HG02759 (cell line): Measurements from ENCODE around the gene MYO3B.
"Not testable (repeated sequence)": the region's sequence is repeated elsewhere in the genome, so short reads cannot be mapped to it uniquely, and the experiment has no call there.

Experiments used
- ATAC-seq: cut with Tn5 transposase; IDR thresholded peaks from one replicate; pipeline ENCODE4 v1.9.1; 2021; ENCODE audit warnings: mild to moderate bottlenecking, moderate library complexity; ENCODE audit not compliant: unreplicated experiment

The MYO3B gene

GRCh38 chr2:170530803-170531564, 353.0 kb downstream of the MYO3B start:
- no peak for ATAC-seq

DNA sequence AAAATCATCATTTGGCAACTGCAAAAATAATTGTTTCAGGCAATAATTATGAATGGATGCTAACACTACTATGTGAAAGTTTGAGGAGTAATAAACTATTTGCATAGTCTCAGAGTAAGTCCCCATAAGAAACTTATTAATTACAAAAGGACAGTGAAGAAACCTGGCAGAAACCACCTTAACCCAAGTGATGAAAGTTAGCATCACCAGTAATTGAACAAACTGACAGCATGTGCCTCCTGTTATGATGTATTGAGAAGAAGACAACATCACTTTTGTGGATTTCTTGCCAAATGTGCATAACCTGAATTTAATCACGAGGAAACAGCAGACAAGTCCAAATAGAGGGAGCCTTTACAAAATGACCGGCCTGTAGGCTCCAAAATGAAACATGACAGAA, 353.9 kb downstream of the MYO3B start:
- no peak for ATAC-seq

DNA sequence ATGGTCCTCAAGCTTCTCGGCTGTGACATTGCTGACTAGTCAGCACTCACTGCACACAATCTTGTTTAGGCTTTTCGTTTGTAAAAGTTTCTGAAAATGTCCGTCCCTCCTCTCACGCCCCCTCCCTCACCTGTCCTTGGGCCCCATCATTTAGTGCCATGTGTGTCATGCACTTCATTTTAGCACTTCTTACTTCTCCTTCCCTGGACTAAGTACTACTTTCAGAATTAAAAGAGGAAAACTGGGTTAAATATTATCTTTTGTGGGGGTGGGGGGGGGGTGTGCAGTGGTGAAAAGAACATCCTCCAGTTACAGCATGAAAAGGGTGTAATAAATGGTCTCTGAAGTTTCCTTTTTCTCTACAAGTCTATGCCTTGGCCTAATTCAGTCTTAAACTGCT, 355.2 kb downstream of the MYO3B start:
- peak; percentile 74 for ATAC-seq

DNA sequence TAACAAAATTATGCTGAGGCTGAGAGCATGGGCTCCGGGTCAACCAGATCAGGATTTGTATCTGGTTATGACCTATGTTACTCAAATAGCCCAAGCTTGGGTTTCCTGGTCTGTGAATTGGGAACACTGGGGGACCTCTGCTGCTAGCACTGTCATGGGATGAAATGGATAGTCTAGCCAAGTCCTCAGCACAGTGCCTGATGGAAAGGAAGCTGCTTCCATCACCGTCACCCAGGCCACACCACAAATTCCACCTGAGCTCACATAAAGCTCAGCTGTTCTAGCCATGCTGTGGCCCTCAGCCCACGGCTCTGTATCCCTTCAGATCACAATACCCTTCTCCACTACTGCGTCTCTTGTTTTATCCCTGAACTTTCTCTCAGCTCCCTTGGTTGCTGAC, 357.6 kb downstream of the MYO3B start:
- no peak for ATAC-seq

DNA sequence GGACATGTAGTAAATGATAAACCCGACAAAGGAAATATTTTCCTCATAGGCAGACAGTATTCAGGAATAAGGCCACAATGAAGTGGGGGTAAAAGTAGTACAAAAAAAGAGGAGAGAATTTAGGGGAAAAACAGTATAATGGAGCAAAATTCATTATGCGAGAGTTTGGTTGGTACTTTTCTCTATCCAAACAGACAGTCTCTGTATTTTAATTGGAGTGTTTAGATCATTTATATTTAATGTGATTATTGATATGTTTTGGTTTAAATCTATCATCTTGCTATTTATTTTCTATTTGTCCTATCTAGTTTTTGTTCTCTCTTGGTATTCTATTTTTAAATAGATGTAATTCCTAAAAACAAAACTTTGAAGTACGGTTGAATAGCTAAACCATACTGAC, 366.9 kb downstream of the MYO3B start:
- ATAC-seq: no peak

DNA sequence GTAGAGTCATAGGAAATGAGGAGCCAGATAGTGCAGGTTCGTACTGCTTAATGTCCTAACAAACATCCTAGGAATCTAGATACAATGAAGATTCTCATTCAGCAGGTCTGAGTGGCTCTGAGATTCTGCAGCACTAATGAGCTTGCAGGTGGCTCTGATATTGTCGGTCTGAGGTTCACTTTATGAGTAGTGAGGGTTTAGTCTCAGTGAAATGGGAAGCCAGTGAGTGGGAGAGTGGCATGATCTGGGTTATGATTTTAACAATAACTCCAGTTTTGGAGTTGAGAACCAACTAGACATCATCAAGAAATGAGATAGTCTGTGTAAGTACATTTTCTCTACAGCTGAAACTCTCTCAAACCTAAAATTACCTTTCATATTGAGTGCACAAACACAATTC, 370.4 kb downstream of the MYO3B start:
- no peak for ATAC-seq

DNA sequence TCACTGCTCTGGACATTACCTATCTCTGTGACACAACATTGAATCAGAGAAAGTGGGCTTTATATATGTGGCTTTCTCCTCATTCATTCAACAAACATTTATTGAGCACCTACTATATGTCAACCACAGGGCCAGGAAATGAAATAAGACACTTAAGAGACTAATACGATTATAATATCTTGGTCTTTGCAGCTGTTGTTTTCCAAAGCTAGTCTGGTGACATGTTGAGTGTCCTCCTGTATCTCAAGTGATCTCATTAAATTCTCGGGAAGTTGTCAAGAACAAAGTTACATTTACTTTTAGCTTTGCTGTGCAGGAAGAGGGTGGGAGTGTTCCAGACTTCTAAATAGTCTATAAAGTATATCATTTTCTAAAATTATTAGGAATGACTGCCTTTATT, 372.6 kb downstream of the MYO3B start:
- ATAC-seq: no peak

- ATAC-seq: not testable (repeated sequence)
Measured at GRCh38 chr2:170551899-170552298, 374.0 kb downstream of the MYO3B start.

- no peak for ATAC-seq
Measured at GRCh38 chr2:170553748-170554147, 375.8 kb downstream of the MYO3B start.

GRCh38 chr2:170554278-170554955, 376.5 kb downstream of the MYO3B start:
- ATAC-seq: no peak

DNA sequence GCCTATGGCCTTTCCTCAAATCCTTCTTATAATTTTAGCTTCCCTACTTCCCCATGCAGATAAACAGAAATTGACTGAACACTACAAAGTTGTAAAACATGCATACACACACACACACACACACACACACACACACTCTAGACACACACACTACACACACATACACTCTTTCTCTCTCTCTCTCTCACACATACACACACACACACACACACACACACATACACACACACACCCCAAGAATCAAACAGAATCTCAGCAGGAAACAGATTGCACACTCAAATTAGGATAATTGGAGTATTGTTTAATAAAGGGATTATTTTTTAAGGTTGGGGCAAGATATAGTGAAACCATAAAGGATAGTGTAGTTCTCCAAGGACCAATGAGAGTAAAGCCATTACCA, 385.0 kb downstream of the MYO3B start:
- no peak for ATAC-seq

GRCh38 chr2:170563401-170563800, 385.5 kb downstream of the MYO3B start:
- no peak for ATAC-seq

DNA sequence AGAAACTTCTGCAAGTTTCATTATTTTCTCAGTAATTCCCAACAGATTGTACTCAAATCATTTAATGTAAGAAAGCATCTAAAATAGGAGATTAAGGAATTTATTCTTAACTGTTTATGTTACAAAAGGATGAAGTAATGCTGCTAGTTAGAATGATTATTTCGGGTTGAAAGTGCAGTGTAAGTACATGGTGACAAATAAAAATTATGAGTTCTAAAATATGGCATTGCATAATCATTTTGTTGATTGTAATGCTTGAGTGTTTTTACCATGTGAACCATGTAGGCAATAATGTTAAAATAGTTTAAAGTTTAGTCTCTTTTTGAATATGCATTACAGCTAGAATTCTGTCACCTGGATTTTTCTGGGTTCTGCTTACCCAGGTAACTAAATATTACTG, 388.2 kb downstream of the MYO3B start:
- no peak for ATAC-seq

DNA sequence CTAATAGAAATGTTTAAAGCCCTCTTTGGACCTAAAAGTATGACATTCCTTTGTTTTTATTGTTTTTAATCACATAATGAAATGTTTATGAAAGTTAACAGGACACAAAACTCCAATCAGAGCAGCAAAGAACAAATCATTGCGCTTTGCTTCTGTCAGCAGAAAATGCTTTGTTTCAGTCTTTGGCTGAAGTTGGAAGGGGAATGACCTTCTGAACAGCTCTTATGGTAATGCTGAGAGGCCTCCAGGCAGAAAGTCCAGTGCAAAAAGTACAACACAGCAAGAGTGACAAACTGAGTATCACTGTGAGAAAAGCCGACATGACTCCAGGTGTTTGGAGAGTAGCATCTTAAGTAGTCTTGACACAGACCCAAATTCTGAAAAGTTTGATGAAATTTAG, 389.5 kb downstream of the MYO3B start:
- no peak for ATAC-seq

GRCh38 chr2:170568511-170568910, 390.6 kb downstream of the MYO3B start:
- ATAC-seq: no peak

GRCh38 chr2:170571612-170572011, 393.7 kb downstream of the MYO3B start:
- no peak for ATAC-seq

DNA sequence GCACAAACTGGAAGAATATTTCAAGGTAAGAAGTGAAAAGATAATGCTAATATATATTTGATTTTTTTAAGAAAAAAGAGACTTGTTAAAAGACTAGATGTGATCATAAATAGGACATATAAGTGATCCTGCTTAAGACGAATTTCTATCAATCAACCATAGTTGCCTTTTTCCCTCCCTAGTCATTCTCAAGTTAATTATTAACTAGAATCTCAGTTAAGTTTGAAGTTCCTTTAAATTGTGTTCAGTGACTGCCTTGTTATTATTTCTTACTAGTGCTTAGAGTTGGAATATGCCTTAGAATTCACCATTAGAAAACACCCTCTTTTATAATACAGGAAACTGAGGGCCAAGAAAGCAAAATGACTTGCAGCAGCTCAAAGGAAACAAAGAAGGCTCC, 395.7 kb downstream of the MYO3B start:
- ATAC-seq: no peak

DNA sequence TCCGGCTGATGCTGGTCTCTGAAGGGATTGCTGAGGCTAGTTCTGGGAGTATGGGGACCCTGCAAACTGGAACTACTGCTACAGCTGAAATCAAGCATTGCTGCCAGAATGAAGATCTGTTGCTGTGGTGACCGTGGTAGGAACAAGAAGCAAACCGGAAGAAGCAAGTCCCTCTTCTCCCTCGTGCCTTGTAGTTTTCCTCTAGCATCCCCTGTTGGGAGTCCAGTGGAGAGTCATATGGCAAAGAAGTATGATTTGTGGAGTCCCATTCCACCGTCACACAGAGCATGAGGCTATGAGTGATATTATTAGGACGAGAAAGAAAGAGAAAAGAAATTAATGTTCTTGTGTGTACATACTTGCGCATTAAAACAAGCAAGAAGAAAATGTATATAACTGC, 398.3 kb downstream of the MYO3B start:
- ATAC-seq: no peak

GRCh38 chr2:170577356-170577755, 399.4 kb downstream of the MYO3B start:
- no peak for ATAC-seq

GRCh38 chr2:170578606-170579005, 400.7 kb downstream of the MYO3B start:
- no peak for ATAC-seq

- no peak for ATAC-seq
Measured at GRCh38 chr2:170579511-170579910, 401.6 kb downstream of the MYO3B start.

- ATAC-seq: no peak
Measured at GRCh38 chr2:170582313-170582712, 404.4 kb downstream of the MYO3B start.
